Activated CD8-positive, alpha-beta T cell treated with anti-CD3 and anti-CD28 coated beads, Interleukin-2, amount 10 ng/mL, durations not matched to agents 7 days and 5 days (primary cell): ENCODE data around the gene C4BPA. TPM values are rescaled to one million over a fixed set of nuclear protein-coding genes. Genes with fewer than 3 reads are reported as not detected.

ENCODE experiments used
- ATAC-seq: fragments of 150-1000 bp; cut with Tn5 transposase; one replicate; pipeline ENCODE4 v1.10.0; 2021; ENCODE audit warnings: moderate library complexity
- CTCF ChIA-PET: fragments of 350-600 bp; sonication (Branson Sonifier 250); formaldehyde crosslinking; loops from one replicate; lab custom pipeline; 2021; ENCODE audit warnings: antibody characterized with exemption; lab: Charles Lee
- POLR2A ChIA-PET: fragments of 350-600 bp; sonication (Branson Sonifier 250); formaldehyde crosslinking; loops from one replicate; lab custom pipeline; 2021; ENCODE audit warnings: antibody characterized with exemption; lab: Charles Lee
- DNase-seq: peaks from one replicate; pipeline ENCODE4 v3.0.0-alpha.2; 2020
- H3K27ac Mint-ChIP-seq: one replicate; pipeline ENCODE4 v1.8.0; 2021; ENCODE audit warnings: mild to moderate bottlenecking, mixed read lengths
- H3K27me3 Mint-ChIP-seq: one replicate; pipeline ENCODE4 v1.8.0; 2021; ENCODE audit warnings: low read depth, mixed read lengths
- H3K36me3 Mint-ChIP-seq: one replicate; pipeline ENCODE4 v1.8.0; 2021; ENCODE audit warnings: low read depth, mixed read lengths
- H3K4me1 Mint-ChIP-seq: one replicate; pipeline ENCODE4 v1.8.0; 2021; ENCODE audit warnings: low read depth, mixed read lengths
- H3K4me3 Mint-ChIP-seq: one replicate; pipeline ENCODE4 v1.8.0; 2021; ENCODE audit warnings: mild to moderate bottlenecking, mixed read lengths
- H3K9me3 Mint-ChIP-seq: one replicate; pipeline ENCODE4 v1.8.0; 2022; ENCODE audit warnings: mixed read lengths; ENCODE audit not compliant: insufficient read depth
- total RNA-seq, 2 experiments: library from RNA; stranded (reverse); gene quantifications; one replicate each; pipeline ENCODE4 v1.2.3, GENCODE V29; 2021

C4BPA gene
- total RNA-seq, 2 experiments from 2014 or later: not detected

DNA sequence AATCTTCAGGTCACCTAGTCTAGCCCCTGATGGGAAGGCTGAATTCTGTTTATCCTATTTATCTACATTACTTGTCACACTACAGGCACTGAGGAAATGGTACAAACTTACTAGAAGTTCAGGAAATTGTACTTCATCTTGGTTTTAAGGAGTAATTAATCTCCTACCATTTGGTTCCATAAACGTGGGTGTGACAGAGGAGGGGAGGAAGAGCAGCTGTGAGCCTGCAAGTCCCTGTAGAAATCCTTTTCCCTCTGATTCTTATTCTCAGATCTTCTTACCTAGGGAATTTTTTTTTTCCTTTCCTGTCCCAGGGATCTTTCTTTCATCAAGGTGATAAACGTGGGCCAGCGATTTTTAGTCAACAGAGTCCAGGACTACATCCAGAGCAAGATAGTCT, 36.8 kb upstream of the C4BPA start:
- no peaks in the 10 kb centered on the region for H3K27me3 Mint-ChIP-seq
- ATAC-seq (no peak), DNase-seq (no peak)
- ChIA-PET CTCF (interaction anchor here (1.1 to 2.5 kb wide), 3 partner anchors 12 to 17 kb away, joined by 4 to 9 read pairs (median 6); partner anchors contain the start of gene PFKFB2), POLR2A (no interaction called here)
- H3K4me3 Mint-ChIP-seq: no peak overlapping the region
- H3K4me1 Mint-ChIP-seq: peaks cover 49% of the 10 kb centered on the region
- no peak overlapping the region for H3K27ac Mint-ChIP-seq
- no peaks in the 10 kb centered on the region for H3K9me3 Mint-ChIP-seq
- peaks cover 24% of the 10 kb centered on the region for H3K36me3 Mint-ChIP-seq

DNA sequence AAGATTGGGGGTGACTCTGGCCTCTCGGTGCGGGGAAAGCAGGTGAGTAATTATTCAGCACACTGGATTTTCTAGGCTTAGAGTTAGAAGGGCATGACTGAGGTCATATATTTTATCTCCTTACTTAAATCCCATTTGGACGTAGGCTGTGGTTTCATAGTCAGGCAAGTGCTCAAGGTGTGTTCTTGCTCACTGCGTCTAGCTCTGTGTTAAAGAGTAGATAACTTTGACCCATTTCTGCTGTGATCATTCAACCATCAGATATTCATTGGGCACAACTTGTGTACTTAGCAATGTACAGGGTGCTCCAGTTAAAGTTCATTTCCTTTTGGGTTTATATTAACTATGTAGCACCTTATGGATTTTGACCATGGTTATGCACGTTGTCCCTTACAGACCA, 36.4 kb upstream of the C4BPA start:
- ChIA-PET POLR2A (no interaction called here), CTCF (interaction anchor here (1.1 to 2.5 kb wide), 3 partner anchors 13 to 17 kb away, joined by 4 to 9 read pairs (median 6); partner anchors contain the start of gene PFKFB2)
- Mint-ChIP-seq H3K4me3 (no peak overlapping the region), H3K36me3 (peaks cover 25% of the 10 kb centered on the region), H3K27me3 (no peaks in the 10 kb centered on the region), H3K27ac (no peak overlapping the region), H3K9me3 (no peaks in the 10 kb centered on the region), H3K4me1 (peaks cover 50% of the 10 kb centered on the region)
- ATAC-seq (no peak), DNase-seq (no peak)

DNA sequence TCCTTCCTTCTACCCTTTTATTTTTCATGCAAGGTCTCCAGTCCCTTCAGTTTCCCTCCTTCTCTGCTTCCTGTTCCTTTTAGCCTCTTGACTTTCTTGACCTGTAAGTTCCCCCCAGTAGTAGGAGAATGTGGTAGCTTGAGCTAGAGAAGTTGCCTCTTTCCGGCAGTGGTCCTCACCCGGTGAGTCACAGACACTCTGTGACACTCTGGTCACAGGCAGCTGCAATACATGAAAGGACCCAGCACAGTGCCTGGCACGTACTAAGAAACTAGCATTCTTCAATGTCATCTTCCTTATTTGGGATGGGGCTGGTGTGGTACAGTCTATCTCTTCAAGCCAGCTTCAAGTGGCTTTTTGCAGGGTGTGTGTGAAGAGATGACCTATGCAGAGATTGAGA, 35.0 kb upstream of the C4BPA start:
- DNase-seq (peak; percentile 53), ATAC-seq (peak; percentile 60)
- Mint-ChIP-seq H3K4me1 (peaks cover 53% of the 10 kb centered on the region), H3K4me3 (peak overlapping the region; percentile 42), H3K27ac (peak overlapping the region; percentile 88), H3K9me3 (no peaks in the 10 kb centered on the region), H3K36me3 (peaks cover 28% of the 10 kb centered on the region), H3K27me3 (no peaks in the 10 kb centered on the region)
- POLR2A ChIA-PET: interaction anchor here (1.2 kb wide), 1 partner anchor 19 kb away, joined by 3 read pairs; no protein-coding TSS in a partner anchor
- CTCF ChIA-PET: interaction anchor here (0.8 to 2.5 kb wide), 9 partner anchors 8 to 64 kb away, joined by 3 to 9 read pairs (median 4); partner anchors contain the start of gene PFKFB2

DNA sequence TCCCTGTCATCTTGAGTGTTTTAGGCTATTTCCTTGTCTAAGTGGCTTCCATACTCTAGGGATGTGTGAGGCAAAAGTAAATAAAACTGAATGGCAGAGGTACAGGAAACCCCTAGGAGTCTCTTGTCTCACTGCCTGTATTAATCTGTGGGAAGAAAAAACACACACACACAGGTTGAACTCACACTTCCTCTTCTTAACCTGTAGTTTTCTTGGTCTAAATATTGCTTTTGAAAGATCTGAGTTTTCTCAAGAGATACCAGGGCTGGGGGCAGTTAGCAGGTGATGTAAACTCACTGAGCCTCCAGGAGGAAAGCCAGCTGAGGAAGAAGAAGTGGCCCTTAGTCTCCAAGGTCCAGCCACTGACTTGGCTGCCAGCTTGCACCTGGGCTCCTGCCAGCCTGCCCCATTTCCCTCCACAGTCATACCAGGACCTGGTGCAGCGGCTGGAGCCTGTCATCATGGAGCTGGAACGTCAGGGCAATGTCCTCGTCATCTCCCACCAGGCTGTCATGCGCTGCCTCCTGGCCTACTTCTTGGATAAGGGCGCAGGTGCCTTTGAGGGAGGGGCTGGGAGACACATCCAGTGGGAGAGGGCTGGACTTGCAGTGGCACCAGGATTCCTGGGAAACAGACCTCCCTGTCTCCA, 34.1 kb upstream of the C4BPA start:
- POLR2A ChIA-PET: no interaction called here
- peak; percentile 8 for ATAC-seq
- Mint-ChIP-seq H3K4me1 (peaks cover 53% of the 10 kb centered on the region), H3K4me3 (no peak overlapping the region), H3K36me3 (peaks cover 28% of the 10 kb centered on the region), H3K9me3 (no peaks in the 10 kb centered on the region), H3K27ac (peak overlapping the region; percentile 88), H3K27me3 (no peaks in the 10 kb centered on the region)
- DNase-seq: no peak
- CTCF ChIA-PET: interaction anchor here (1.0 to 3.4 kb wide), 11 partner anchors 9 to 157 kb away, joined by 3 to 21 read pairs (median 7); partner anchors contain the start of gene PFKFB2

DNA sequence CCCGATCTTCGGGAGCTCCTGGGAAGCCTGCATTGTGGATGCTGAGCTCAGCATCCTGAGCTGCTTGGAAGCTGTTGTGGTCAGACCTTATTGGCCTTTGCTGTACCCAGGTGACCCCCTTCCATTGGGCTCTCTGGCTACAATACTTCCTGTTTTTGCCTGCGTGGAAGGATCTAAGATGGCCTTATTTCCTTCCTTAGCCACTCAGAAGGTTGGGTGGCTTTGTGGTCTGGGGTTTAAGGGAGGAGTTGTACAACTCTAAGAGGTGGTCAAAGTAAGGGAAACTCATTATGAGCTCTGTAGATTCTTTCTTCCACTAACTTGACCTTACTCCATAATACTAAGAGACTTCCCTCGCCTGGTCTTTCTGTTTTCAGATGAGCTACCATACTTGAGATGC, 33.2 kb upstream of the C4BPA start:
- Mint-ChIP-seq H3K9me3 (no peaks in the 10 kb centered on the region), H3K27ac (peak overlapping the region; percentile 88), H3K27me3 (no peaks in the 10 kb centered on the region), H3K36me3 (peaks cover 26% of the 10 kb centered on the region), H3K4me3 (peak overlapping the region; percentile 52), H3K4me1 (peaks cover 53% of the 10 kb centered on the region)
- ATAC-seq (peak; percentile 75), DNase-seq (peak; percentile 75)
- CTCF ChIA-PET: interaction anchor here (0.6 to 3.4 kb wide), 18 partner anchors 8 to 429 kb away, joined by 3 to 21 read pairs (median 5); partner anchors contain the start of genes FCMR and PFKFB2
- POLR2A ChIA-PET: interaction anchor here (0.5 to 0.8 kb wide), 2 partner anchors 251 to 529 kb away, joined by 3 read pairs; partner anchors contain the start of gene CD55

DNA sequence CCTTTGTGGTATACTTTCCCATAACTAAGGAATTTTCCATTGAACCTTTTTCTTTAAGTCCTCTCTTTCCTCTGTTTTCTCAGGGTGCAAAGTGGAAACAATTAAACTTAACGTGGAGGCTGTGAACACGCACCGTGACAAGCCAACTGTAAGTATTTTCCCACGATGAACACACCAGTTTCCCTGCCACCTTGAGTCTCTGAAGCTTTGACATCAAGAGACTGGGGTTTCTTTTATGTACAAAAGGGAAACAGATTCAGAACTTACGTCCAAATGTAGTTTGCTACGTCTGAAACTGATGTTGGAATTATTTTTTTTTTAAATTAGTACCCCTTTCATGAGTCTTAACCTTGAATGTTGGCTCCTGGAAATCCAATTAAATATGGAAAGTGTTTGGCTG, 32.6 kb upstream of the C4BPA start:
- peaks cover 53% of the 10 kb centered on the region for H3K4me1 Mint-ChIP-seq
- peaks cover 26% of the 10 kb centered on the region for H3K36me3 Mint-ChIP-seq
- DNase-seq (peak; percentile 19), ATAC-seq (peak; percentile 20)
- POLR2A ChIA-PET: interaction anchor here (0.8 kb wide), 2 partner anchors 11 to 250 kb away, joined by 3 read pairs; partner anchors contain the start of gene CD55
- CTCF ChIA-PET: interaction anchor here (0.6 to 3.4 kb wide), 18 partner anchors 9 to 428 kb away, joined by 3 to 21 read pairs (median 5); partner anchors contain the start of genes FCMR and PFKFB2
- no peaks in the 10 kb centered on the region for H3K27me3 Mint-ChIP-seq
- peak overlapping the region; percentile 88 for H3K27ac Mint-ChIP-seq
- H3K9me3 Mint-ChIP-seq: no peaks in the 10 kb centered on the region
- H3K4me3 Mint-ChIP-seq: peak overlapping the region; percentile 37

DNA sequence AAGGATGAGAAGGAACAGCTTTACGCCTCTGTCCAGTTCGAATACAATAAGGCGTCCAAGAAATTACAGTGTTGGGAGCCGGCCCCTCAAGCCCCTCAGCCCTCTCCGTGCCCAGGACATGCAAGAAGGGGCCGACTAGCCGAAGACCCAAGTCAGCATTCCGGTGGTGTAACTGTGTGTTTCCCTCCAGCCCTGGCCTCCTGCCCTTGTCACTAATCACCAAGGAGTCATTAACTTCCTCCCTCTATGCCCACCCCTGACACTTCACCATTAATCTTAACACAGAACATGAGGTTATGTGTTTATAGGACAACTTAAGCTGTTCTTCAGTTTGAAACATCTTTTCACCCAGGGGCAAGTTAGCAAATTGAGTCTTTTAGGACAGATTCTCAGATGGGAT, 31.8 kb upstream of the C4BPA start:
- no peaks in the 10 kb centered on the region for H3K27me3 Mint-ChIP-seq
- DNase-seq (no peak), ATAC-seq (no peak)
- POLR2A ChIA-PET: no interaction called here
- CTCF ChIA-PET: interaction anchor here (1.3 to 3.4 kb wide), 6 partner anchors 8 to 408 kb away, joined by 3 to 21 read pairs (median 7); no protein-coding TSS in a partner anchor
- H3K27ac Mint-ChIP-seq: no peak overlapping the region
- no peak overlapping the region for H3K4me3 Mint-ChIP-seq
- H3K9me3 Mint-ChIP-seq: no peaks in the 10 kb centered on the region
- H3K4me1 Mint-ChIP-seq: peaks cover 54% of the 10 kb centered on the region
- peaks cover 26% of the 10 kb centered on the region for H3K36me3 Mint-ChIP-seq

DNA sequence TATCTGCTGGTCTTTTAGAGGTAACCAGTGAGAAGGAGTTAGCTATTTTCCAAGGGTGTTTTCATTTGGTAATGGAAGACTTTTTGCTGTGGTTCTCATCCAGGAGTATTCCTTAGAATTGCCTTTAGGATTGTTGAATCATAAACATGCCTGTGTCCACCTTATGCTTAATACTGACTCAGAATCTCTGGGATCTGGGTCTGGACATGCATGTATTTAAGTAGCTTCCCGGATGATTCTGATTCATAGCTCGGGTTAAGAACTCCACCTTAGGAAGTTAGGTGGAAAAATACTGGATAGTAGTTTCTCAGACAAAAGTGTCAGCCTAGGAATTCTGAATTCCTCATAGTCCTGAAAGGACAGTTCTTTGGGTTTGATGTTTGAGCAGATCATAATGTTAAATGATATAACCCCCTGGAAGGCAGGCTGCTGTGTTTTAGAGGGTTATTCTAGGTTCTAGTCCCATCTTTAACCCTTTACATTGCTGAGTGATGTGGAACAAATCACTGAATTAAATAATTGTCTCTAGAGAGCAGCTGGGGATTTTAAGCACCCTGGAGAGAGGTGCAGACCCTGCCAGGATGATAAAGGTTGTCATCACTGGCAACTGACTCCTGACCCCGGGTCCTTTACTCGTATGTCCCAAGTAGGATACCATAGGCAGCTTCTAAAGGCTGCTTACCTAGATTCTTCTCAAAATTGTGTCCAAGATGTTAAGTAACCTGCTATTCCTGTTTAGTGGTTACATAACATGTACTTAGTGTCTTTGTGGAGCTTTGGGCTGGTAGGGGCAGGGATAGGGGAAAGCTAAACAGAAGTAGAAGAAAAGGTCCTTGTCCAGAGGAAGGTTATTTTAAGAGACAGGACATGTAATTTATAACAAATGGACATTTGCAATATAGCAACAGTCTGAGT, 29.9 kb upstream of the C4BPA start:
- no peak overlapping the region for H3K27ac Mint-ChIP-seq
- peaks cover 2% of the 10 kb centered on the region for H3K27me3 Mint-ChIP-seq
- DNase-seq (no peak), ATAC-seq (no peak)
- ChIA-PET CTCF (interaction anchor here (1.0 to 4.6 kb wide), 9 partner anchors 9 to 426 kb away, joined by 3 to 50 read pairs (median 4); partner anchors contain the start of gene YOD1), POLR2A (no interaction called here)
- peaks cover 22% of the 10 kb centered on the region for H3K36me3 Mint-ChIP-seq
- H3K9me3 Mint-ChIP-seq: no peaks in the 10 kb centered on the region
- peaks cover 47% of the 10 kb centered on the region for H3K4me1 Mint-ChIP-seq
- H3K4me3 Mint-ChIP-seq: no peak overlapping the region

DNA sequence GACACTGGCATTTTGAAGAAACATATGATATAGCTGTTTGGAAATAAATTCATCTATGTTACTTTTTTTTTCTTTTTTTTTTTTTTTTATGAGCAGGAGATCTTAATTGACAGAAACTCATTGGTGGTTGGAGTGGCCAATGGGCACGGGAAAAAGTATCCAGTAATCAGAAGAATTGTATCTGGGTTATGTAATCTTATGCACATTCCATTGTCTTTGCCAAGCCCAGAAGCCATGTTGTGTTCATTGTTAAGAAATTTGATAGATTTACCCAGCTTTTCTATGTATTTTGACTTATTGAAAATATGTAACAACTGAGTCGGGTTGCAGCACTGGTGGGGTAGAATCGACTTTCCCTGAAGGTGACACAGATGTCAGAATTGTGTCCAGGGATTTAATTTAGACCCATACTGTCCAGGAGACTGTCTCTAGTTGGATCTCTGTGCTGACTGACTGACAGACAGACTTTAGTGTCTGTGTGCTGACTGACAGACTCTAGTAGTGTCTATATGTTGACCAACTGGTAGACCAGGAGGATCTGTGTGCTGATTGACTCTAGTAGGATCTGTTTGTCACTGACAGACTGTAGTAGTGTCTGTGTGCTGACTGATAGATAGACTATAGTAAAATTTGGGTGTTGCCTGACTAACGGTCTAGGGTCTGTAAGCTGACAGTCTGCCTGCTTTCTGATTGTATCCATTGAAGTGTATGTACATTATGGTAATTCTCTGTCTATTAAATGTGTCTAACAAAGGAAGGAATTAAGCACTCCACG, 27.7 kb upstream of the C4BPA start:
- Mint-ChIP-seq H3K9me3 (no peaks in the 10 kb centered on the region), H3K27me3 (peaks cover 2% of the 10 kb centered on the region), H3K4me1 (peaks cover 25% of the 10 kb centered on the region), H3K4me3 (no peak overlapping the region), H3K36me3 (peaks cover 10% of the 10 kb centered on the region), H3K27ac (no peak overlapping the region)
- ATAC-seq: no peak
- DNase-seq: no peak
- ChIA-PET POLR2A (no interaction called here), CTCF (interaction anchor here (0.6 to 4.6 kb wide), 15 partner anchors 8 to 1875 kb away, joined by 3 to 50 read pairs (median 5); partner anchors contain the start of genes PFKFB2 and YOD1)

DNA sequence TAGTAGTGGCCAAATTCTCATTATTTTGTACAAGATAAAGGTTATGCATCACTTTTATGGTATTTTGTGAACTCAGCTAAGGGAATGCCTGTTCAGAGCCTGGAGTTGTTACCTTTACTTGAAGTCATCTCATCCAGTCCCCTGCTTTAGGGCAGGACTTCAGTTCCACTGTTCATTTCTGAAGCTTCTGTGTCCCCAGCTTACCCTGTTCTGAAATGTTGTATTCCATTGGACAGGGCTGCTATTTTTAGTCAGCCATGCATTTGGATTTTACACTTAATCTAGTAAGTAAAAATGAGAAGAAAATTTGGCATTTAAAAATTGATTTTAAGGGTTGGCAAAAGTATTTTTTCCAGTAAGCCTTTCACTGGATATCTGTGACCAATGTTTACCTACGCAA, 27.0 kb upstream of the C4BPA start:
- DNase-seq: no peak
- ChIA-PET POLR2A (no interaction called here), CTCF (interaction anchor here (0.8 to 4.6 kb wide), 7 partner anchors 9 to 423 kb away, joined by 3 to 50 read pairs (median 6); partner anchors contain the start of genes PFKFB2 and YOD1)
- H3K9me3 Mint-ChIP-seq: no peaks in the 10 kb centered on the region
- H3K4me3 Mint-ChIP-seq: no peak overlapping the region
- H3K4me1 Mint-ChIP-seq: peaks cover 19% of the 10 kb centered on the region
- no peak for ATAC-seq
- peaks cover 2% of the 10 kb centered on the region for H3K27me3 Mint-ChIP-seq
- no peak overlapping the region for H3K27ac Mint-ChIP-seq
- H3K36me3 Mint-ChIP-seq: peaks cover 6% of the 10 kb centered on the region
